Hepatocyte (in vitro differentiated cells): Measurements from ENCODE around the gene NFIA.

ENCODE experiments used
- EZH2 ChIP-seq: fragments of 200-600 bp; sonication (generic); IDR thresholded peaks from 2 replicates; pipeline ENCODE4 v1.6.1; 2016; ENCODE audit warnings: antibody characterized with exemption, mild to moderate bottlenecking, borderline replicate concordance
- TF ChIP-seq, protein P1 (sequence below): fragments of 200-600 bp; sonication (generic); IDR thresholded peaks from 2 replicates; pipeline ENCODE4 v1.5.1; 2016; ENCODE audit warnings: antibody characterized with exemption, mild to moderate bottlenecking; ENCODE audit not compliant: poor library complexity

DNA sequence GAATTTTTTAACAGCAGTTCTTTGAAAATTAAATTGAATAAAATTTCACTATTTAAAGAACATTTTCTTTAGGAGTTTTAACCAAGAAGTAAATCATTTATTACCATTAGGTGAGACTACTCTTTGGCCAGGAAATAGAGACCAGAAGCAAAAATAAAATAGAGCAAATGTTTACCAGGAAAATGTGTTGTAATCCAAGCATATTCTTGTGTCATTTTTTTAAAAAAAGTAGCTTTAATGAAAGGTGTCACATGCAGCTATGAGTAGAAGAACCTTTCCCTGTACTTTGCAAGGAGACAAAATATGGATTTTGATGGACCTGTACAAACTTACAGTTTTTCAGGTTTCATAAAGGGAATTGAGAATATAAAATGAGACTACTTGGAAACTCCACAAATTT, 140.8 kb downstream of the NFIA start:
- TF ChIP-seq, protein P1, sequence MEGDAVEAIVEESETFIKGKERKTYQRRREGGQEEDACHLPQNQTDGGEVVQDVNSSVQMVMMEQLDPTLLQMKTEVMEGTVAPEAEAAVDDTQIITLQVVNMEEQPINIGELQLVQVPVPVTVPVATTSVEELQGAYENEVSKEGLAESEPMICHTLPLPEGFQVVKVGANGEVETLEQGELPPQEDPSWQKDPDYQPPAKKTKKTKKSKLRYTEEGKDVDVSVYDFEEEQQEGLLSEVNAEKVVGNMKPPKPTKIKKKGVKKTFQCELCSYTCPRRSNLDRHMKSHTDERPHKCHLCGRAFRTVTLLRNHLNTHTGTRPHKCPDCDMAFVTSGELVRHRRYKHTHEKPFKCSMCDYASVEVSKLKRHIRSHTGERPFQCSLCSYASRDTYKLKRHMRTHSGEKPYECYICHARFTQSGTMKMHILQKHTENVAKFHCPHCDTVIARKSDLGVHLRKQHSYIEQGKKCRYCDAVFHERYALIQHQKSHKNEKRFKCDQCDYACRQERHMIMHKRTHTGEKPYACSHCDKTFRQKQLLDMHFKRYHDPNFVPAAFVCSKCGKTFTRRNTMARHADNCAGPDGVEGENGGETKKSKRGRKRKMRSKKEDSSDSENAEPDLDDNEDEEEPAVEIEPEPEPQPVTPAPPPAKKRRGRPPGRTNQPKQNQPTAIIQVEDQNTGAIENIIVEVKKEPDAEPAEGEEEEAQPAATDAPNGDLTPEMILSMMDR, result no peak
- no peak for TF ChIP-seq EZH2
